Glomerular visceral epithelial cell (primary cell): Measurements from ENCODE around the gene BLM.
A peak's percentile ranks its signal among the peaks of the same experiment; 100 is the strongest.
"Not testable (repeated sequence)": the region's sequence is repeated elsewhere in the genome, so short reads cannot be mapped to it uniquely, and the experiment has no call there.

ENCODE experiments used
- DNase-seq: peaks from one replicate; pipeline ENCODE4 v3.0.0-alpha.2; 2016; ENCODE audit errors: extremely low spot score

BLM gene

DNA sequence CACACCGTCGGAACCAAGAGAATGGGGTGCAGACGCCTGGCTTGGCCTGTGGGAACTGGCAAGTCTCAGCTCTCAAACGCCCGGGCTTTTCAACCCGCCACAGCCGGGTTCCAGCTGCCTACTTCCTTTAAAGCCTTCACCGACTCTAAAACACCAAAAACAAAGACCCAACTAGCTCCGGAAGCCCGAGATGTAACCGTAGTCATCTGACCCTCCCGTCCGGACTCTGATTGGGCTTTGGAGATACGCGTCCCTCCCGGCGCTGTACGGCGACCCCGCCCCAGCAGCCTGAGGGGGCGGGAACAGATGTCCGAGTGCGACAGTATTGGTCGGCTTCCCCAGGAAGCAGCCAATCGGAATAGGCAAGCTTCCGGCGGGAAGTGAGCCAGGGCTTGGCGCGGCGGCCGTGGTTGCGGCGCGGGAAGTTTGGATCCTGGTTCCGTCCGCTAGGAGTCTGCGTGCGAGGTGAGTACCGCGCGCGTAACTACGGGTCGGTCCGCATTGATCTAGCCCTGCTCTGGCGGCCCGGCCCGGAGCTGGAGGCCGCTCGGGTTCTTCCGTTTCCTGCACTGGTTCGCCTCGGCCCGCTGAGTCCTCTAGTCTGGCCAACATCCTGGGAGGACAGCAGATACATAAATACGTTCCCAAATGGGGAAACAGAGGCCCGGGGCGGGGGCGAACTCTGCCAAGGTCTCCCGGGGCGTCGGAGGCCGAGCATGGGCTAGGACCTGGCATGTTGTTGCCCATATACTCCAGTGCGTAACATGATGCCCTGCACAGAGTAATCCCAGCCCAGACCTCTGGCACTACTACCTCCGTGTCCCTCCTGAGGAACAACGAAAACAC lies at the start of gene BLM:
TSS of gene BLM (plus strand) at position 371 of the 846 bp plus-strand sequence. CDS start 30,047 bp downstream, outside the sequence.
- DNase-seq, result peak; percentile 98

DNA sequence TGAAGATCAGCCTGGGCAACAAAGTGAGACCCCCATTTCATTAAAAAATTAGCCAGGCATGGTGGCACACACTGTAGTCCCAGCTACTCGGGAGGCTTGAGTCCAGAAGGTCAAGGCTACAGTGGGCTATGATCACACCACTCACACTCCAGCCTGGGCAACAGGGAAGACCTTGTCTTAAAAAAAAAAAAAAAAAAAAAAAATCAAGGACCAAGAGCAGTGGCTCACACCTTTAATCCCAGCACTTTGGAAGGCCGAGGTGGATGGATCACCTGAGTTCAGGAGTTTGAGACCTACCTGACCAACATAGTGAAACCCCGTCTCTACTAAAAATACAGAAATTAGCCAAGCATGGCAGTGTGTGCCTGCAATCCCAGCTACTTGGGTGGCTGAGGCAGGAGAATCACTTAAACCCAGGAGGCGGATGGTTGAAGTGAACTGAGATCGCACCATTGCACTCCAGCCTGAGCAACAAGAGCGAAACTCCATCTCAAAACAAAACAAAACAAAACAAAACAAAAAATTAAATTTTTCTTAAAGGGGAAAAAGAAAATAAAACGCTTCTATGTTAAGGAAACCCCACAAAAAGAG lies 49.3 kb upstream of the BLM start:
- DNase-seq, result not testable (repeated sequence)

DNA sequence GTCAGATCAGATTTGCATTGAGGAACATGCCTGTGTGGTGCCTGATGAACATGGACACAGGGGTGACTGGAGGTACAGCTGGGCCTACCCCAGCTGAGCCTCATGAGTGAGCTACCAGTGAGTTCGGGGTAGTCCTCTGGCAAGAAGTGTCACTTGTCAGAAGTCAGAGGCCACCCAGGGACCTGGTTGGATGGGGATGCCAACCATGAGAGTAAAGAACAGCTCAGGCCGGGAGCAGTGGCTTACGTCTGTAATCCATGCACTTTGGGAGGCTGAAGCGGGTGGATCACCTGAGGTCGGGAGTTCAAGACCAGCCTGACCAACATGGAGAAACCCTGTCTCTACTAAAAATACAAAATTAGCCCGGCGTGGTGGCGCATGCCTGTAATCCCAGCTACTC lies 46.5 kb upstream of the BLM start:
- not testable (repeated sequence) for DNase-seq

DNA sequence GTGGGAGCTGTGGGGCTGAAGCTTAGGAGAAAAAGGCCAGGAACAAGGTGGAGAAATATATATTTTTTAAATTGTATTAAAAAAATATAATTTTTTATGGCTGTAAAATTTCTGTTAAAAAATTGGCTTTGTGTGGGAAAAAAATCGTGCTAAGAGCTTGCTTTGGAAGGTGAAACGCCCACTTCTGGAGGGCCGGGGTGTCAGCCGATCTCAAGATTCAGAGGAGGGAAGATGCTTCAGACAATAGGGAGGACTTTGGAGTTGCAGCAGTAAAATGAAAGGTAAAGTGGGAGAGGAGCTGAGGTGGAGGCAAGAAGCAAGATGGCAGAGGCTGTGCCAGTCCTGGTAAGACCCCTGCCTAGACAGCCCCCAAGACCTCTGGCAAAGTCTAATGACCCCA lies 45.9 kb upstream of the BLM start:
- DNase-seq, result no peak

DNA sequence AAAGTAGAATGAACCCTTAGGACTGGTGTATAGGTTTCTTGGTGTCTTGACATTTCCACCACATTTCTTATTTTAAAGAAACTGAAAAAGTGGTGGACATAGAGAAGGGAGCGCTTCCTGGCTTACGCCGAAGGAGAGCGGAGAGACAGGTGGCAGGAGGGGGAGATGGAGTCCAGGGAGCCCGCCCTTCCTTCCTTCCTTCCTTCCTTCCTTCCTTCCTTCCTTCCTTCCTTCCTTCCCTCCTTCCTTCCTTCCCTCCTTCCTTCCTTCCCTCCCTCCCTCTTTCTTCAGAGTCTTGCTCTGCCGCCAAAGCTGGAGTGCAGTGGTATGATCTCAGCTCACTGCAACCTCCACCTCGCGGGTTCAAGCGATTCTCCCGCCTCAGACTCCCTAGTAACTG lies 43.8 kb upstream of the BLM start:
- not testable (repeated sequence) for DNase-seq

DNA sequence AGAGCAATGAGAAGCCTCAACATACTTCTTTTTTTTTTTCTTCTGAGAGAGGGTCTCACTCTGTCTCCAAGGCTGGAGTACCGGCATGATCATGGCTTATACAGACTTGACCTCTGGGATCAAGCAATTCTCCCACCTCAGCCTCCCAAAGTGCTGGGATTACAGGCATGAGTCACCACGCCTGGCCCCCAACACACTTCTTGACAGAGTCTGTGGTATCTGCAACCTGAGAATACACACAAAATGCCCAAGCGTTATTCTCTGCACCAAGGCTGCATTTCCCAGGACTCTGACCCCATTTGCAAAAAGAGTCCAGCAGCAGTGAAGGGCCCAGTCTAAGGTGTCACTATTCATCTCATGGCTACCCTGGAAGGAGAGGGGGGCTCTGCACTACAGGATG lies 42.7 kb upstream of the BLM start:
- no peak for DNase-seq

DNA sequence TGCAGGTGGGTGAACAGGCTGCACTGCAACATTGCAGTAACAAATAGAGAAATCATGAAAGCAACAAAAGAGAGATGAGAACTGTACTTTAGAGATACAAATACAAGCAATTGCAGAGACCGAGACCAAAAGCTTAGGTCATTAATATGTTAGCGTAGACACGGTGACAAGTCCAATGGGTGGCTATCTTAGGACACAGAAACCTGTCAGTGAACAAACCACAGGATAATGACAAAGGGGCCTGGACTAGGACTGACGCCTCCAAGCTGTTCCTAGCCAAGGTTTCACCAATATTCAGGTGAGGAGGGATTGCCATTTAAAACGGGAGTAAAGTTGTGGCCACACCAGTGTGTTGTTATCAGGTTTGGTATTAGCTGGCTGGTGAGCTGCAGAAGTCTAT lies 41.7 kb upstream of the BLM start:
- no peak for DNase-seq

DNA sequence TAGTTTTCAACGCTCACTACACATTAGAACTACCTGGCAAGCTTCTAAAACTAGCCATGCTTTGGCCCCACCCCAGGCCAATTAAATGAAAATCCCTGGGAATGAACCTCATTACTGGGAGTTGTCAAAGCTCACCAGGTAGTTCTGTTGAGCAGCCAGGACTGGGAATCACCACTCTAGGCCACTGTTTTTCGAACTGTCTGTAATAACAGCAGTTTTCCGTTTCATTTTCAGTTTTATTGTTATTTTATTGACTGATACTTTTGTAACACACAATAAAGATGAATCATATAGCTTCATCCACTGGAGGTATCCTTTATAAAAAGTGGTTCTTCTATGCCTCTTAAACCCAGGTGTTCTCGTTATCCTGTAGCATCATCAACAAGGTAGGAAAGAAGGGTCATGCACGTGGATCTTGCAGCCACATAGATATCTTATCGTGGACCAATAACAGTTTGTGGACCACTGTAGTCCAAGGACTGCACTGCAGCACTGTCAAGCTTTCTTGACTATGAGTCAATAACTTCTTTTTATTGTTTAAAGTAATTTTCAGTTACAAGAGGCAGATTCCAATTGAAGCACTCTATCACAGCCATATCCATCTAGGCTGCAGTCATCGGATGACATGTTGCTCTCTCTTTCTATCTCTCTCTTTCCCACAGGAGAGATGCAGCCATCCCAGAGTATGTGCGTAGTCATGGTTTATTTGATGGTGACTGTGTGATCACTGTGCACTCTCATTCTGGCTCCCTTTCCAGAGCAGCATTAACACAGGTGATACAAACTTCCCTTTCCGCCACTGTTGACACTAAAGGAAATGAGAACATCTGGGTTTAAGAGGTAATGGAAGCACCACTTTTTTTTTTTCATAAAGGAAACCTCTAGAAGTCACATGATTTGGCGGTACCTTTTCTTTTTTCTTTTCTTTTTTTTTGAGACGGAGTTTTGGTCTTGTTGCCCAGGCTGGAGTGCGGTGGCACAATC lies 39.0 kb upstream of the BLM start:
- DNase-seq, result no peak

DNA sequence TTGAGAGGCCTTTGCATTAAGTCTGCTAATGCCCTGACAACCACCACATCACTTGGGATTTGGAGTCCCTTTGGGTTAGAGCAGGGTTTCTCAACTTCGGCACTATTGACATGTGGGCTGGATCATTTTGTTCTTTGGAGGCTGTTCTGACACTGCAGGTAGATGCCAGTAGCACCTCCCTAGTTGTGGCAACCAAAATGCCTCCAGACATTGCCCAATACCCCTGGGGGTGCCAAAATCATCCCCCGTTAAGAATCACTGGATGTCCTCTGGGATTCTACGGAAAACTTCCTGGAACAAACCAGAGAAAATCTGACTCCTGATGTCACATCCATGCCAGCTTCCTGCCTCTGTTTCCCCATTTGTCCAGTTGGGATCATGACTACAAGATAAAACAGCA lies 37.2 kb upstream of the BLM start:
- no peak for DNase-seq

DNA sequence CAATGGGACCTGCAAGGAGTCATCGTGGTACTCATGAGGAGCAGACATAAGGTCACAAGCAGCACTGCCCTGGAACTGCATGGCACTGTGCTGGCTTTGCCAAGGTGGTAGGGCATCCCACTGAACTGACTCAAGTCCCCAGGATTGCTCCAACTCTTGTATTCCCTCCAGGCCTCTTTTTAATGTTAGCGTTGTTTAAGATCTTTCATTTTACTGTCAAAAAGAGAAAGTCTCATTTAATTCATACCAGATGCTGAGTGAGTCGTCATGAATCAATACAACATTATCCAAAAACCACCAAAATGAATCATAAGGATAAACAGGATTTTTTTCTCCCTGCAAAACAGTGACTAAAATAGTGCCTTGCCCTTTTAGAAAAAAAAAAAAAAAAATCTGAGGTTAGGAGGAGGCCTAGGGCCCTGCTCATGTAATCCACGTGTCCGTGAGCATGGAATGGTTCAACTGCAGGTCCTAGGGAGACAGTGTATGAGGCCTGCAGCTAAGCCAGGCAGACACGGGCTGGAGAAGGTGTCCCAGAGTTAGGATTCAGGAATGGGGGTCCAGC lies 36.7 kb upstream of the BLM start:
- peak; percentile 43 for DNase-seq

DNA sequence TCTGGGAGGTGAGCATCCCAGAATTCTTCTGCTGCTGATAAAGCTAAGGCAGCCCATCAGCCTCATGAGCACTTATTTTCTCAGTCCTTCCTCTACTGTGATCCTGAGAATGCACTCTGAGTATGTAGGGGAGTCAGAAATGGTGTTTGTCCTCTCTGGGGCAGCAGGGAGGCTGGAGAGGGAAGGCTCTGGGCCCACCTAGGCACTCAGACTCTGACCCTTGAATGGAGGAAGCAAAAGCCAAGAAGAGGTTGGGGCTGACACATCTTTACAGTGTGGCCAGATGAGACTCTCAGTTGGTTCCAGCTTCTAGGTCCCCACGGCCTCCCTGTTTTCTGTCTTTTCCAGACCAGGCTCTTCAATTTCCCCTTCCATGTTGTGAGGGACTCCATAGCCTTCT lies 36.1 kb upstream of the BLM start:
- DNase-seq, result no peak

DNA sequence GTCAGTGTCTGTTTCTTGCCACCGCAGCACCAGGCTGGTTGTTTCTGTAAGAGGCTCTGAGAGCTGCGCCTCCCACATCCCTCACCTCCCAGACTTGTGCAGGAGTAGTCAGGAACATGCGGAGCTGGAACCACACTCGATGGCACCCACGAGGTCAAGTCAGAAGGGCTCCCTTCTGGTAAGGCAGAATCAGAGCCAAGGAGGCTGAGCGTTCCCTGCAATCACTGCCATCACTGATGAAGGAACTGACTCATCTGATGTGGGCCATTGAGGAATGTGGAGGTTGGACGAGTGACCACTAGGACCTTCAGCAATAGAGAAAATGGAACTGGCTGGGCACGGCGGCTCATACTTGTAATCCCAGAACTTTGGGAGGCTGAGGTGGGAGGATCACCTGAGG lies 35.7 kb upstream of the BLM start:
- peak; percentile 66 for DNase-seq

DNA sequence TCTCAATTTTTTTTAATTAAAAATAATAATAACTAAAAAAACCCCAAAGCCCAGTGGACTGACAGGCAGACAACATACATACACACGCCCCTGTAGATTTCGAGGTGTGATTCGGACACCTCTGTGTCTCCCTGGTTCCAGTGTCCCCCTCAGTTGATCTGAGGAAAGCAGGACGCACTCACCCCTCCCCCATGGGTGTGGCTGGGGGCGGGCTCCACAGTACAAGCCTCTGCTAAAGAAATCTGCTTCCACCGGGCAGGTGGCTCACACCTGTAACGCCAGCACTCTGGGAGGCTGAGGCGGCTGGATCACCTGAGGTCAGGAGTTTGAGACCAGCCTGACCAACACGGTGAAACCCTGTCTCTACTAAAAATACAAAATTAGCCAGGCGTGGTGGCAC lies 33.8 kb upstream of the BLM start:
- no peak for DNase-seq

DNA sequence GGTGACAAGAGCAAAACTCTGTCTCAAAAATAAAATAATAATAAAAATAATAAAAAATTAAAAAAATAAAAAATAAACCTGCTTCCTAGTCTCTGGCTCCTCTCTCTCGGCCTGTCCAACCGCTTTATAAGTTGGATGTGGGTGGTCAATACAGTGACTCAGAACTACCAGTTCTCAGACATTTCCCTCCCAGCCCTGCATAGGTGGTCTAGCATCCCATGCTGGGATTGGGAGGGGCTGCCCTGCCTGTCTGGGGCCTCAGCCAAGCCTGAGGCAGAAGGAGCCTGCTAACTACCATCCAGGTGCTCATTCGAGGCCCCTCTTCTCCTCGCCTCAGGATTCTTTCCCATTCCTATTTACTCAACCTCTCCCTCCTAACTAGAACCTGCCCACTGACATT lies 33.3 kb upstream of the BLM start:
- no peak for DNase-seq

DNA sequence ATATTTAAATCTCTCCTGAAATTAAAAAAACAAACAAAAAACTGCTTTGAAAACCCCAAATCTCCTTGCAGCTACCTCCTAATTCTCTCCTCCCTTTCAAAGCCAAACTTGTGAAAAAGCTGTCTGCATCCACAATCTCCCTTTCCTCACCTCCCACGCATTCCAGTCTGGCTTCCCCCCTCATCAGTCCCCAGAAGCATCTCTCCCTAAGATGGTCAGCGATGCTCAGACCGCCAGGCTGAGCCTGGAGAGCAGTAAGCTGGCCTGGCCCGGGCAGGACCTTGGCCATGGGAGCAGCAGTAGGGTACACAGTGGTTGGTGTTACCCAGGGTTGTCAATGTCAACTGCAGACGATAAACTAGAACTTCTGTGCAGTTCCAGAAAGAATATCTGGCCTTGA lies 32.9 kb upstream of the BLM start:
- no peak for DNase-seq

DNA sequence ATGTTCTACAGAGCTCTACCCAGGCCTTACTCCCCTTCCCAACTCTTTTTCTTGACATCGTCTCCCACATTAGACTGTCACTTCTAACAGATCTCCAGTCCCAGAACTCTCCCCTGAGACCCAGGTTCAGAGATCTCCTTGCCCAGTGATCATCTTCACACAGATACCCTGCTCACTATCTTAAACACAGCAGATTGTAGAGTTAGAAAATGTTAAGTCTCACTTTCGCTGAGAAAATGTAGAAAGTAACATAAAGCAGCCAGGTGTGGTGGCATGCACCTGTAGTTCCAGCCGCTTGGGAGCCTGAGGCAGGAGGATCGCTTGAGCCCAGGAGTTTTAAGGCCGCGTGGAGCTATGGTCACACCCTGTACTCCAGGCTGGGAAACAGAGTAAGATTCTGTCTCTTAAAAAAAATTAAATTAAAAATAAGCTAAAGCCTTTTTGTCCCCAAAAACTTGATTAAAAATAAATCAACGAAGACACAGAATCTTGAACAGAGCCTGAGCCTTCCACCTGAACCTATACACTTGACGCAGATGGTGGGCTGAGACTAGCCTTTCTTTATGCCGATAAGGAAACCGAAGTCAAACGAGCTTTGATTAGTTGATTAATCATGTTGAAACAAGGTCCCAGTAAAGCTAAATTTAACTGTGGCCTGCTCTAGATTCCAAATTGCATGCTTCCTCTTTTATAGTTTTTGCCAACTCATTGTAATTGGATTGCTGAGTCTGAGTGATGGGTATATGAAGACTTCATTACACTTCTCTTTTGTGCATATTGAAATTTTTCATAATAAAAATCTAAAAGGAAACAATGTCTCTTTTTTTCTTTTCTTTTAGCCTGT lies 31.3 kb upstream of the BLM start:
- no peak for DNase-seq

DNA sequence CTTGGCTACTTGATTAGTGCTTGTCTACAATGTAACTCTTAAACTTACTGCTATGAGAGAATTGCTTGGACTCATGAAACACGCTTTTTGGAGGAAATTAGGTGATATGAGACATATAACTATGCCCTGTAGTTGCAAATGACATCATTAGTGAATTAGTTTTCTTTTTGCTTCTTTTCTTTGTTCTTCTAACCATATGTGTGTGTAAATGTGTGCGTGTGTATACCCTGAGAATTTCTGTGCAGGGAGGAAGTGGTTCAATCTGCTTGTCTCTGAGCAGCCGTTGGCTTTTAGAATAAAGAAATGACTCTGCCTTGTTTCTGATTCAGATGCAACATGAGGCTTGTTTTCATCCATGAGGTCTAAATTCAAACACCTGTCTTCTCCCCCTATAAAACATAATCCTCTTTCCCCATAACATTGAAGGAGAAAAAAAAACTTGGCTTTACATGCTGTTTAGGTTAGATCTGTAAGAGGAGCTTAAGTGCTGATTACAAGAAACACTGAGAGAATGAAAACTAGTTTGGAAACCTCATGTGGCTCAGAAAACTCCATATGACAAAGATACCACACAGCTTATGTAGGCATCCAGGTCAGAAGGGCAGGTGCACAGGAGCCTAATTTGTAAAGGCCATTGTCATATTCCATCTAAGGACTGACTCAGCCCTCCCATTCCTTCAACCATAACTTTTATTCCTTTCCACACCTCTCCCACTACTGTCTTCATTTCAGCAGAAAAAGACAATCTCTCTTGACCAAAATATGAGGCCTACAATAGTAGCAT lies 30.5 kb upstream of the BLM start:
- DNase-seq, result no peak

DNA sequence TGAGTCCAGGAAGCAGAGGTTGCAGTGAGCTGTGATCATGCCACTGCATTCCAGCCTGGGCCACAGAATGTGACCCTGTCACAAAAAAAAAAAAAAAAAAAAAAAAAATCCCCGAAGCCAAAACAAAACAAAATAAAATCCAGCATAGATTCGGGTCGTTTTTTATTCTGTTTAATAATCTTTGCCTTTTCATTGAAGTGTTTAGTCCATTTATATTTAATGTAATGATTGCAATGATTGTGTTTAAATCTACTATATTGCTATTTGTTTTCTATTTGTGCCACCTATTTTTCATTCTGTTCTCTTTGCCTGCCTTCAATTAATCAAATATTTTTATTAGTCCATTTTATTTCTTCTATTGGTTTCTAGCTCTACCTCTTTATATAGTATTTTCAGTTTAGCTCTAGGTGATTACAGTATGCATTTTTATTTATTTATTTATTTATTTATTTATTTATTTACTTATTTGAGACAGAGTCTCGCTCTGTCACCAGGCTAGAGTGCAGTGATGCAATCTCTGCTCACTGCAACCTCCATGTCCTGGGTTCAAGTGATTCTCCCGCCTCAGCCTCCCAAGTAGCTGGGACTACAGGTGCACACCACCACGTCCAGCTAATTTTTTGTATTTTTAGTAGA lies 27.7 kb upstream of the BLM start:
- DNase-seq, result not testable (repeated sequence)

DNA sequence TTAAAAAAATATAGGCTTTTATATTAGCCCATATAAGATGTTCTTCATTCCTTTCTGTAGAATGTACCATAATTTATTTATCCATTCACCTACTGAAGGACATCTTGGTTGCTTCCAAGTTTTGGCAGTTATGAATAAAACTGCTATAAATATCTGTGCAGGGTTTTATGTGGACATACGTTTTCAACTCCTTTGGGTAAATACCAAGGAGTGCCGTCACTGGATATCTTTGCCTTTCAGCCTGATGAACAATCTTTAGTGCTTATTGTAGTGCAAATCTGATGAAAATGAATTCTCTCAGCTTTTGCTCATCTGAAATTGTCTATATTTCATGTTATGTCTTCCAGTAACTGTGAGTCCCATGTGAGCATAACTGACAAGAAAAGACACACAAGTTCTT lies 26.6 kb upstream of the BLM start:
- no peak for DNase-seq

DNA sequence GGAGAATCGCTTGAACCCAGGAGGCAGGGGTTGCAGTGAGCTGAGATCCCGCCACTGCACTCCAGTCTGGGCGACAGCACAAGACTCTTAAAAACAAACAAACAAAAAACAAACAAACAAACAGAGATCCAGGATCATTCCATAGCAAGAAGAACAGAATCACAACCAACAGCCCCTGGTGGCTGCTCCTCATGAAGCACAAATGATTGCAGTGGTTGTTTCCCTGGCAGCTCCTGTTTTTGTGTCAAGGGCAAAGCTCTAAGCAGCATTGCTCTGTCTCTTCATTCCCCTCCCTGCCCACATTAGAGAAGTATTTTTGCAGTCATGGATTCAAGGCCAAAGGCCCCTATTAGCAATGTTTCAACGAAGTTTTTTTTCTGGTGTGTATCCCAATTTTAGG lies 25.8 kb upstream of the BLM start:
- DNase-seq, result no peak
